RWPE1 (cell line): ENCODE results near the gene ASB1.

ENCODE experiments used
- CTCF ChIA-PET: fragments of 350-600 bp; sonication (Branson Sonifier 250); formaldehyde crosslinking; extraction: SDS; loops from one replicate; lab custom pipeline; 2021; lab: Yijun Ruan, JAX
- POLR2A ChIA-PET: fragments of 400-600 bp; formaldehyde crosslinking; extraction: SDS; loops from one replicate; lab custom pipeline; 2020; ENCODE audit warnings: antibody characterized with exemption; ENCODE audit not compliant: low non-redundant PET; lab: Yijun Ruan, JAX
- DNase-seq: peaks from one replicate; pipeline ENCODE4 v3.0.0; 2012; ENCODE audit warnings: low spot score
- H3K27ac ChIP-seq: fragments of 450-650 bp; 2 replicates; pipeline ENCODE4 v1.5.1; 2017
- TF ChIP-seq, protein P1 (sequence below): fragments of 450-650 bp; conservative IDR thresholded peaks from 2 replicates; pipeline ENCODE4 v1.5.1; 2017; ENCODE audit warnings: low read depth, mild to moderate bottlenecking

The ASB1 gene

DNA sequence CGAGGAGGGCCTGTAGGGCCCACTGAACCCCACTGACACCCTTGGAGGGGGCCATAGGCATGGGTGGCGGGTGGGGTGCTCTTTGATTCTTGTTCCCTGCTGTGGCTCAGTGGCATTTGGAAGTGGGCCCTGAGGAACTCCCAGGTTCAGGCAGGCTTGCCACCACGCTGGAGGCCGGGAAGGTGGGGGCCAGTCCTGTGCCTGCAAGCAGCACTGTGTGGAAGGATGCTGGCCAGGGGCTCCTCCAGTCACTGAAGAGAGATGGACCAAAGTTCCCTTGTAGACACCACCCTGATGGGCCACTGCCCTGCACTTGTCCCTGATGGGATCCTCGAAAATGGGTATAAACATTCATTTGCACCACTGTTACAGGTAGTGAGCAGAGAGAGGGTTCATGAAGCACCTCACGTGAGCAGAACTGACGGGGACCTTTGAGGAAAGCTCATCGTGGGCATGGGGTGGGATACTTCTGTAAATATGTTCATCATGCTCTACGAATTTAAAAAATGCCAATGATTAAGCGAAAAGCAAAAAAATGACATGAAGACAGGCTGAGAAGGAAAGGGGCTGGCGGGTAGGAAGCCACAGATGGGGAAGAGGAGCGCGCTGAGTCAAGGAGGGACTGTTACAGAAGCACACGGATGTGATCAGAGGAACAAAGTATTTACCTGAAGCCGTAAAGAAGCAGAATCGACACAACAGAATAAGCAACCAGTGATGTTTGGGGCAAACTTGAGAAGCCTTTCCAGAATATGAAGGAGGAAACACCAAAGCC, 45.2 kb upstream of the ASB1 start:
- DNase-seq = no peak
- TF ChIP-seq, protein P1, sequence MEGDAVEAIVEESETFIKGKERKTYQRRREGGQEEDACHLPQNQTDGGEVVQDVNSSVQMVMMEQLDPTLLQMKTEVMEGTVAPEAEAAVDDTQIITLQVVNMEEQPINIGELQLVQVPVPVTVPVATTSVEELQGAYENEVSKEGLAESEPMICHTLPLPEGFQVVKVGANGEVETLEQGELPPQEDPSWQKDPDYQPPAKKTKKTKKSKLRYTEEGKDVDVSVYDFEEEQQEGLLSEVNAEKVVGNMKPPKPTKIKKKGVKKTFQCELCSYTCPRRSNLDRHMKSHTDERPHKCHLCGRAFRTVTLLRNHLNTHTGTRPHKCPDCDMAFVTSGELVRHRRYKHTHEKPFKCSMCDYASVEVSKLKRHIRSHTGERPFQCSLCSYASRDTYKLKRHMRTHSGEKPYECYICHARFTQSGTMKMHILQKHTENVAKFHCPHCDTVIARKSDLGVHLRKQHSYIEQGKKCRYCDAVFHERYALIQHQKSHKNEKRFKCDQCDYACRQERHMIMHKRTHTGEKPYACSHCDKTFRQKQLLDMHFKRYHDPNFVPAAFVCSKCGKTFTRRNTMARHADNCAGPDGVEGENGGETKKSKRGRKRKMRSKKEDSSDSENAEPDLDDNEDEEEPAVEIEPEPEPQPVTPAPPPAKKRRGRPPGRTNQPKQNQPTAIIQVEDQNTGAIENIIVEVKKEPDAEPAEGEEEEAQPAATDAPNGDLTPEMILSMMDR = no peak
- no peak overlapping the region for H3K27ac ChIP-seq
- CTCF ChIA-PET = interaction anchor here (1.3 kb wide), 1 partner anchor 11 kb away, joined by 3 read pairs; no protein-coding TSS in a partner anchor
- POLR2A ChIA-PET = no interaction called here

DNA sequence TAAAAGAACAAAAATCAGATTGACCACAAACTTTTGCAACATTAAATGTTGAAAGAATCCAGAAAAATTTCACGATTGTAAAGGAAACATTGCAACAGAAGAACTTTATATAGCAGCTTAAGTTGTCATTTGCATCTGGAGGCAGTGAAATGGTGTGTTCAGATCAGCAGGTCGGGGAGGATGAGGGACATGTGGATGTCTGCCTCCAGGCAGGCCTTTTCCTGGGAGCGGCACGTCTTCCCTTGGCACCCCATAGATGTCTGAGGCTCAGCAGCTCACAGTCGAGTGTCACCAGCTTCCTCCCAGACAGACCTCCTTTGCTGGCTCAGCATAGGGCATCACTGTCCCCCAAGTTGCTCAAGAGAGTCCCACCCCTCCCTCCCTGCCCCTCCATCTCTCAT, 44.3 kb upstream of the ASB1 start:
- TF ChIP-seq, protein P1 = no peak
- ChIA-PET POLR2A (no interaction called here), CTCF (interaction anchor here (1.3 kb wide), 1 partner anchor 12 kb away, joined by 3 read pairs; no protein-coding TSS in a partner anchor)
- DNase-seq = no peak
- H3K27ac ChIP-seq = no peak overlapping the region

DNA sequence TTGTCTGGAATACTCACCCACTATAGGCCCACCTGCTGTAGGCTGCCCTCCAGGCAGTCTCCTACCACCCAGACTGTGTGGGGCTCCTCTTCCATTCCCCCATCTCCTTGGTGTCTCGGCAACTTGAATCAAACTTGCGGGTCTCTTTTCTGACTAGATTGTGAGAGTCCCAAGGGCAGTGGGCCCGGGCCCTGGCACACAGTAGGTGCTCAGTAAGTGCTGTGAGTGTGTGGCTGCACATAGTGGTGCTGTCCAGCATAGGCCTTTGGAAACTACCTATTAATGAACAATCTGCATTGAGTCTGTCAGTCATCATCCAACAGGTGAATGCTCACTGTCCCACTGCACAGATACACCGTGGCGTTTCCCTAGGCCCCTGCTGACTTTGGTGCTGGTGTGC, 43.6 kb upstream of the ASB1 start:
- ChIA-PET CTCF (no interaction called here), POLR2A (no interaction called here)
- TF ChIP-seq, protein P1 = no peak
- no peak overlapping the region for H3K27ac ChIP-seq
- no peak for DNase-seq

DNA sequence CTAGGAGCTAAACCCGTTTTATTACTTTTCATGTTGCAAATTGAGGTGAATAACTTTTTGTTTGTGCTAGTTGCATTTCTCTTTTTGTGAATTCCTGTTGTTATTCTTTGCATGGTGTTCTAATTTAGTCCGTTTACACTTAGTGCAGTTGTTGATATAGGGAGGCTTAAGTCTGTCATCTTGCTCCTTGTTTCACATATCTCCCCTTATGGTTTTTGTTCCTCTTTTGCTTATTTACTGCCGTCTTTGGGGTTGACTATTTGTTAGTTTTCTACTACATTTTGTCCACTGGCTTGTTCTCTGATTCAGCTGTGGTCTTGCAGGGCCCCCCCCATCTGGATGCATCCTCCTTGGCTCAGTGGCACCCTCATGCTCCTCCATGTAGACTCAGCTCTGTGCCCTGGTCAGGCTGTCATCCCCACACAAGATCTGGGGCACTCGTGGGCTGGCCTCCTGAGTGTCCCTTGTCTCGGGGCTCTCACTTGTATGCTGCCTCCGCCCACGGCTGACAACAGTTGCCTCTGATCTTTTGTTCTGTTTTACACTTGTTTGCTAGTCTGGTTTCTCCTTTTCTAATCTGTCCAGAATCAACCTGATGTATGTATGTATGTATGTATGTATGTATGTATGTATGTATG, 42.9 kb upstream of the ASB1 start:
- TF ChIP-seq, protein P1 = no peak
- no peak for DNase-seq
- no peak overlapping the region for H3K27ac ChIP-seq
- CTCF ChIA-PET = no interaction called here
- POLR2A ChIA-PET = no interaction called here

DNA sequence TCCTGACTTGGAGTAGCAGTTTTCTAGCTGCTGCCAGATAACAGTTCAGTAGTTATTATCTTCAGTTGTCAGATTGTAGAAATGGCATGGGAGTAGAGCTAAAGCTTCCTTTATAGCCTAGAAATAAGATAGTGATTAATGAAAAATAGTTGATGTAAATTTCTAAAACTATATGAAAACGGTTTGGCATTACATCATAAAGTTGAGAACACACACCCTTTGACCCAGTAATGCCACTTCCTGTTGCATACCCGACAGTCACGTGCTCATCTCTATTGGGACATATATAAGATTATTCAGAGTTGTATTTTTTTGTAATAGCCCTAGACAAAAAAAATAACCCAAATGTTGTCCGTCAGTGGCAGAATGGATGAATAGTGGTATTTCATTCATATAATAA, 39.4 kb upstream of the ASB1 start:
- POLR2A ChIA-PET = interaction anchor here (1.0 kb wide), 1 partner anchor 40 kb away, joined by 3 read pairs; no protein-coding TSS in a partner anchor
- CTCF ChIA-PET = no interaction called here

DNA sequence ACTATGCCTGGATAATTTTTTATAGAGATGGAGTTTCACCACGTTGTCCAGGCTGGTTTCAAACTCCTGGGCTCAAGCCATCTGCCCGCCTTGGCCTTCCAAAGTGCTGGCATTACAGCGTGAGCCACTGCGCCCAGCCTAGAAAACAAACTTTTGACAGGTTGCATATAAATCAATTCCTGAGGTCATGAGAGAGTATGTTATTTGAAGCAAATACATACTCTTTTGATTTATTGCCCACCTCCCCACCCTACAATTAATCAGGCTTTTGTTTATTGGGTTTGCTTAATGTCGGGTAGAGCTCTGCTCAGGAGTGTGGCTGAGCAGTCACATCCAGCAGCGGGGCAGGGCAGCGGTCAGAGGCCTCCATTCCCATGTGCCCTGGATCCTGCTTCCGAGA, 37.9 kb upstream of the ASB1 start:
- ChIA-PET POLR2A (no interaction called here), CTCF (no interaction called here)
- no peak for DNase-seq
- TF ChIP-seq, protein P1 = no peak
- peak overlapping the region; percentile 95 for H3K27ac ChIP-seq

More for the DNA sequence above, 39.4 kb upstream of the ASB1 start:
- no peak overlapping the region for H3K27ac ChIP-seq
- no peak for DNase-seq
- TF ChIP-seq, protein P1 = no peak
